Measurements from ENCODE around the gene FOXK2. TPM values are rescaled to one million over a fixed set of nuclear protein-coding genes. Genes with fewer than 3 reads are reported as not detected.
"Not testable (repeated sequence)": the region's sequence is repeated elsewhere in the genome, so short reads cannot be mapped to it uniquely, and the experiment has no call there.

Gene FOXK2
- total RNA-seq, 2 experiments from 2014 or later = 32.5 to 33.7 TPM

GRCh38 chr17:82531431-82531881 is 11.9 kb downstream of the FOXK2 start:
- no peaks in the 10 kb centered on the region for H3K36me3 ChIP-seq (ENCODE audit: insufficient read depth, low read length)
- H3K27me3 ChIP-seq (ENCODE audit: control insufficient read depth in 1 of 2, insufficient read depth in 2 of 2, low read length in 2 of 2) = no peaks in the 10 kb centered on the region
- H3K4me1 Mint-ChIP-seq (ENCODE audit: low read depth) = peaks cover 65% of the 10 kb centered on the region
- no peaks in the 10 kb centered on the region for H3K9me3 Mint-ChIP-seq
- H3K27ac Mint-ChIP-seq = peak overlapping the region; percentile 45
- DNase-seq (no peak), ATAC-seq (ENCODE audit: poor library complexity) (peak; percentile 42)
- ChIA-PET POLR2A (no interaction called here), CTCF (no interaction called here)
- no peaks in the 10 kb centered on the region for H3K27me3 Mint-ChIP-seq
- H3K4me3 Mint-ChIP-seq = peak overlapping the region; percentile 42
- peaks cover 67% of the 10 kb centered on the region for H3K4me1 ChIP-seq (ENCODE audit: insufficient read depth, low read length)
- peaks cover 5% of the 10 kb centered on the region for H3K36me3 Mint-ChIP-seq (ENCODE audit: low read depth)
- H3K9me3 ChIP-seq (ENCODE audit: control insufficient read depth in 1 of 2, insufficient read depth in 1 of 2, low read length in 2 of 2) = no peaks in the 10 kb centered on the region
- no peak for TF ChIP-seq CTCF (IDR thresholded peaks at IDR 0.05)
- H3K4me3 ChIP-seq (ENCODE audit: low read length) = no peak overlapping the region
- intact Hi-C loops (cut with DNase I, micrococcal nuclease) = no loop called here
- H3K27ac ChIP-seq (ENCODE audit: low read depth in 1 of 2, low read length in 2 of 2) = no peak overlapping the region

- no peak overlapping the region for H3K4me3 ChIP-seq (ENCODE audit: low read length)
- H3K27me3 ChIP-seq (ENCODE audit: control insufficient read depth in 1 of 2, insufficient read depth in 2 of 2, low read length in 2 of 2) = no peaks in the 10 kb centered on the region
- H3K4me1 ChIP-seq (ENCODE audit: insufficient read depth, low read length) = peaks cover 58% of the 10 kb centered on the region
- H3K36me3 ChIP-seq (ENCODE audit: insufficient read depth, low read length) = no peaks in the 10 kb centered on the region
- TF ChIP-seq CTCF (IDR thresholded peaks at IDR 0.05) = no peak
- peaks cover 5% of the 10 kb centered on the region for H3K36me3 Mint-ChIP-seq (ENCODE audit: low read depth)
- no peak overlapping the region for H3K27ac Mint-ChIP-seq
- no peaks in the 10 kb centered on the region for H3K27me3 Mint-ChIP-seq
- intact Hi-C loops (cut with DNase I, micrococcal nuclease) = no loop called here
- H3K4me3 Mint-ChIP-seq = peak overlapping the region; percentile 14
- ChIA-PET POLR2A (interaction anchor here (1.0 kb wide), 1 partner anchor 15 kb away, joined by 4 read pairs; the partner anchor contains the start of gene FOXK2), CTCF (no interaction called here)
- DNase-seq = no peak
- peaks cover 62% of the 10 kb centered on the region for H3K4me1 Mint-ChIP-seq (ENCODE audit: low read depth)
- no peak for ATAC-seq (ENCODE audit: poor library complexity)
- H3K27ac ChIP-seq (ENCODE audit: low read depth in 1 of 2, low read length in 2 of 2) = no peak overlapping the region
- no peaks in the 10 kb centered on the region for H3K9me3 ChIP-seq (ENCODE audit: control insufficient read depth in 1 of 2, insufficient read depth in 1 of 2, low read length in 2 of 2)
- H3K9me3 Mint-ChIP-seq = no peaks in the 10 kb centered on the region
Measured at GRCh38 chr17:82534401-82534812, 14.9 kb downstream of the FOXK2 start.

GRCh38 chr17:82536512-82537201 is 17.1 kb downstream of the FOXK2 start:
- CTCF ChIA-PET = interaction anchor here (0.9 to 2.1 kb wide), 4 partner anchors 9 to 577 kb away, joined by 3 to 6 read pairs (median 3); no protein-coding TSS in a partner anchor
- ATAC-seq (ENCODE audit: poor library complexity) (no peak), DNase-seq (no peak)
- Mint-ChIP-seq H3K36me3 (ENCODE audit: low read depth) (peaks cover 5% of the 10 kb centered on the region), H3K27me3 (no peaks in the 10 kb centered on the region), H3K27ac (peak overlapping the region; percentile 73), H3K4me3 (peak overlapping the region; percentile 27), H3K4me1 (ENCODE audit: low read depth) (peaks cover 56% of the 10 kb centered on the region), H3K9me3 (no peaks in the 10 kb centered on the region)
- H3K9me3 ChIP-seq (ENCODE audit: control insufficient read depth in 1 of 2, insufficient read depth in 1 of 2, low read length in 2 of 2) = no peaks in the 10 kb centered on the region
- H3K4me1 ChIP-seq (ENCODE audit: insufficient read depth, low read length) = peaks cover 43% of the 10 kb centered on the region
- H3K27me3 ChIP-seq (ENCODE audit: control insufficient read depth in 1 of 2, insufficient read depth in 2 of 2, low read length in 2 of 2) = no peaks in the 10 kb centered on the region
- intact Hi-C loops (cut with DNase I, micrococcal nuclease) = no loop called here
- POLR2A ChIA-PET = interaction anchor here (0.9 to 1.3 kb wide), 2 partner anchors 15 to 22 kb away, joined by 3 read pairs; no protein-coding TSS in a partner anchor
- no peak for TF ChIP-seq CTCF (IDR thresholded peaks at IDR 0.05)
- no peak overlapping the region for H3K27ac ChIP-seq (ENCODE audit: low read depth in 1 of 2, low read length in 2 of 2)
- H3K4me3 ChIP-seq (ENCODE audit: low read length) = no peak overlapping the region
- H3K36me3 ChIP-seq (ENCODE audit: insufficient read depth, low read length) = no peaks in the 10 kb centered on the region

- H3K27ac Mint-ChIP-seq; H3K9me3 Mint-ChIP-seq; H3K4me3 ChIP-seq (ENCODE audit: low read length); H3K27me3 ChIP-seq (ENCODE audit: control insufficient read depth in 1 of 2, insufficient read depth in 2 of 2, low read length in 2 of 2); ATAC-seq (ENCODE audit: poor library complexity); H3K36me3 ChIP-seq (ENCODE audit: insufficient read depth, low read length); DNase-seq; H3K27ac ChIP-seq (ENCODE audit: low read depth in 1 of 2, low read length in 2 of 2); H3K27me3 Mint-ChIP-seq; H3K4me3 Mint-ChIP-seq; H3K36me3 Mint-ChIP-seq (ENCODE audit: low read depth); intact Hi-C loops (cut with DNase I, micrococcal nuclease); H3K9me3 ChIP-seq (ENCODE audit: control insufficient read depth in 1 of 2, insufficient read depth in 1 of 2, low read length in 2 of 2): not testable (repeated sequence)
- H3K4me1 ChIP-seq (ENCODE audit: insufficient read depth, low read length) = peaks cover 42% of the 10 kb centered on the region
- ChIA-PET POLR2A (interaction anchor here (0.6 to 0.9 kb wide), 2 partner anchors 21 to 118 kb away, joined by 3 to 4 read pairs; no protein-coding TSS in a partner anchor), CTCF (interaction anchor here (2.1 kb wide), 1 partner anchor 17 kb away, joined by 6 read pairs; no protein-coding TSS in a partner anchor)
- H3K4me1 Mint-ChIP-seq (ENCODE audit: low read depth) = peaks cover 55% of the 10 kb centered on the region
Measured at GRCh38 chr17:82537228-82537627, 17.7 kb downstream of the FOXK2 start.

GRCh38 chr17:82539076-82539475 is 19.5 kb downstream of the FOXK2 start:
- H3K27me3 ChIP-seq (ENCODE audit: control insufficient read depth in 1 of 2, insufficient read depth in 2 of 2, low read length in 2 of 2); DNase-seq; H3K27me3 Mint-ChIP-seq; H3K27ac ChIP-seq (ENCODE audit: low read depth in 1 of 2, low read length in 2 of 2); H3K9me3 ChIP-seq (ENCODE audit: control insufficient read depth in 1 of 2, insufficient read depth in 1 of 2, low read length in 2 of 2); H3K4me3 Mint-ChIP-seq; intact Hi-C loops (cut with DNase I, micrococcal nuclease); H3K9me3 Mint-ChIP-seq; H3K4me3 ChIP-seq (ENCODE audit: low read length); ATAC-seq (ENCODE audit: poor library complexity); H3K36me3 ChIP-seq (ENCODE audit: insufficient read depth, low read length); H3K36me3 Mint-ChIP-seq (ENCODE audit: low read depth); POLR2A ChIA-PET; CTCF ChIA-PET: not testable (repeated sequence)
- H3K27ac Mint-ChIP-seq = peak overlapping the region; percentile 65
- peaks cover 32% of the 10 kb centered on the region for H3K4me1 ChIP-seq (ENCODE audit: insufficient read depth, low read length)
- H3K4me1 Mint-ChIP-seq (ENCODE audit: low read depth) = peaks cover 57% of the 10 kb centered on the region

Measured in CD4-positive, alpha-beta T cell (primary cell).